SIG-M5 treated with dmso at 0.1 percent for 504 hours (cell line): ENCODE data around the gene TSEN34.
A peak's percentile ranks its signal among the peaks of the same experiment; 100 is the strongest.

Experiments used
- DNase-seq: peaks from one replicate; lab custom pipeline; 2025; ENCODE audit not compliant: unreplicated experiment; lab: John Stamatoyannopoulos, UW

Gene TSEN34

GRCh38 chr19:54191011-54191810 is at the start of gene TSEN34:
Gene TSEN34 (plus strand): TSS chr19:54191308. CDS start chr19:54191365, 57 bp downstream.
- peak; percentile 71 for DNase-seq

- DNase-seq, result no peak
Observed at GRCh38 chr19:54141356-54141755, 49.8 kb upstream of the TSEN34 start.

- DNase-seq, result no peak
Observed at GRCh38 chr19:54142166-54142780, 48.8 kb upstream of the TSEN34 start.

GRCh38 chr19:54145541-54146158 is 45.5 kb upstream of the TSEN34 start:
- DNase-seq, result no peak

GRCh38 chr19:54147676-54148075 is 43.4 kb upstream of the TSEN34 start:
- DNase-seq, result no peak

GRCh38 chr19:54148158-54148557 is 43.0 kb upstream of the TSEN34 start:
- DNase-seq, result no peak

GRCh38 chr19:54149021-54149812 is 41.9 kb upstream of the TSEN34 start:
- DNase-seq, result no peak

- no peak for DNase-seq
Observed at GRCh38 chr19:54151362-54152035, 39.6 kb upstream of the TSEN34 start.

GRCh38 chr19:54152267-54152666 is 38.8 kb upstream of the TSEN34 start:
- DNase-seq, result no peak

- DNase-seq, result no peak
Observed at GRCh38 chr19:54152878-54153524, 38.1 kb upstream of the TSEN34 start.

GRCh38 chr19:54153731-54154326 is 37.3 kb upstream of the TSEN34 start:
- no peak for DNase-seq

GRCh38 chr19:54154603-54155345 is 36.3 kb upstream of the TSEN34 start:
- no peak for DNase-seq

GRCh38 chr19:54155694-54156093 is 35.4 kb upstream of the TSEN34 start:
- DNase-seq, result no peak

GRCh38 chr19:54156490-54156889 is 34.6 kb upstream of the TSEN34 start:
- DNase-seq, result no peak

GRCh38 chr19:54156953-54157352 is 34.2 kb upstream of the TSEN34 start:
- peak; percentile 46 for DNase-seq

- no peak for DNase-seq
Observed at GRCh38 chr19:54158812-54159351, 32.2 kb upstream of the TSEN34 start.

- peak; percentile 100 for DNase-seq
Observed at GRCh38 chr19:54159352-54160181, 31.5 kb upstream of the TSEN34 start, which contains the start of gene LENG1. Gene LENG1 (minus strand): TSS chr19:54159721. CDS start chr19:54159695, 26 bp downstream.
